DMS53 treated with DMSO at 0.1 percent for 48 hours (cell line): ENCODE measurements around the gene ZNF234.
A peak's percentile ranks its signal among the peaks of the same experiment; 100 is the strongest.
"Not testable (repeated sequence)": the region's sequence is repeated elsewhere in the genome, so short reads cannot be mapped to it uniquely, and the experiment has no call there.

ENCODE experiments used
- DNase-seq: peaks from one replicate; lab custom pipeline; 2025; ENCODE audit not compliant: unreplicated experiment; lab: John Stamatoyannopoulos, UW

The ZNF234 gene

GRCh38 chr19:44141191-44142058, at the start of gene ZNF234:
Gene ZNF234, plus strand, starts transcription at chr19:44141554. Its CDS starts 3,079 bp downstream, at chr19:44144633.
- DNase-seq: peak; percentile 58

- DNase-seq: no peak
Measured at GRCh38 chr19:44092108-44092507, 49.2 kb upstream of the ZNF234 start.

- peak; percentile 83 for DNase-seq
Measured at GRCh38 chr19:44093931-44094765, 47.2 kb upstream of the ZNF234 start, which contains the start of gene ZNF224. Gene ZNF224, plus strand, starts transcription at chr19:44094361. Its CDS starts 3,513 bp downstream, at chr19:44097874.

- DNase-seq: no peak
Measured at GRCh38 chr19:44107751-44108150, 33.6 kb upstream of the ZNF234 start.

GRCh38 chr19:44109458-44109857, 31.9 kb upstream of the ZNF234 start:
- DNase-seq: no peak

GRCh38 chr19:44111910-44112463, 29.4 kb upstream of the ZNF234 start:
- DNase-seq: peak; percentile 96

- DNase-seq: no peak
Measured at GRCh38 chr19:44112802-44113137, 28.6 kb upstream of the ZNF234 start.

- peak; percentile 98 for DNase-seq
Measured at GRCh38 chr19:44113138-44113783, 28.1 kb upstream of the ZNF234 start, which contains the start of gene ZNF225. Gene ZNF225, plus strand, starts transcription at chr19:44113399. Its CDS starts 2,429 bp downstream, at chr19:44115828.

- DNase-seq: no peak
Measured at GRCh38 chr19:44113784-44114390, 27.5 kb upstream of the ZNF234 start.

- not testable (repeated sequence) for DNase-seq
Measured at GRCh38 chr19:44121162-44121561, 20.2 kb upstream of the ZNF234 start.

GRCh38 chr19:44131955-44132354, 9.4 kb upstream of the ZNF234 start:
- no peak for DNase-seq

- DNase-seq: no peak
Measured at GRCh38 chr19:44142059-44142433, 692 bp downstream of the ZNF234 start.

- no peak for DNase-seq
Measured at GRCh38 chr19:44149776-44150175, 8.4 kb downstream of the ZNF234 start.

- DNase-seq: no peak
Measured at GRCh38 chr19:44151491-44151890, 10.1 kb downstream of the ZNF234 start.

- no peak for DNase-seq
Measured at GRCh38 chr19:44156475-44156874, 15.1 kb downstream of the ZNF234 start.

- DNase-seq: no peak
Measured at GRCh38 chr19:44163789-44164188, 22.4 kb downstream of the ZNF234 start.

- DNase-seq: no peak
Measured at GRCh38 chr19:44164327-44164672, 22.9 kb downstream of the ZNF234 start.

- peak; percentile 99 for DNase-seq
Measured at GRCh38 chr19:44164673-44165512, 23.5 kb downstream of the ZNF234 start, which contains the start of gene ZNF226. Gene ZNF226, plus strand, starts transcription at chr19:44165100. Its CDS starts 4,981 bp downstream, at chr19:44170081.

GRCh38 chr19:44170660-44171059, 29.3 kb downstream of the ZNF234 start:
- not testable (repeated sequence) for DNase-seq

- no peak for DNase-seq
Measured at GRCh38 chr19:44176590-44176989, 35.2 kb downstream of the ZNF234 start.
